NCI-H226 (cell line): ENCODE results near the gene AGBL3.
A peak's percentile ranks its signal among the peaks of the same experiment; 100 is the strongest.

Experiments
- DNase-seq: peaks from one replicate; pipeline ENCODE4 v3.0.0-alpha.2; 2015

Gene AGBL3

DNA sequence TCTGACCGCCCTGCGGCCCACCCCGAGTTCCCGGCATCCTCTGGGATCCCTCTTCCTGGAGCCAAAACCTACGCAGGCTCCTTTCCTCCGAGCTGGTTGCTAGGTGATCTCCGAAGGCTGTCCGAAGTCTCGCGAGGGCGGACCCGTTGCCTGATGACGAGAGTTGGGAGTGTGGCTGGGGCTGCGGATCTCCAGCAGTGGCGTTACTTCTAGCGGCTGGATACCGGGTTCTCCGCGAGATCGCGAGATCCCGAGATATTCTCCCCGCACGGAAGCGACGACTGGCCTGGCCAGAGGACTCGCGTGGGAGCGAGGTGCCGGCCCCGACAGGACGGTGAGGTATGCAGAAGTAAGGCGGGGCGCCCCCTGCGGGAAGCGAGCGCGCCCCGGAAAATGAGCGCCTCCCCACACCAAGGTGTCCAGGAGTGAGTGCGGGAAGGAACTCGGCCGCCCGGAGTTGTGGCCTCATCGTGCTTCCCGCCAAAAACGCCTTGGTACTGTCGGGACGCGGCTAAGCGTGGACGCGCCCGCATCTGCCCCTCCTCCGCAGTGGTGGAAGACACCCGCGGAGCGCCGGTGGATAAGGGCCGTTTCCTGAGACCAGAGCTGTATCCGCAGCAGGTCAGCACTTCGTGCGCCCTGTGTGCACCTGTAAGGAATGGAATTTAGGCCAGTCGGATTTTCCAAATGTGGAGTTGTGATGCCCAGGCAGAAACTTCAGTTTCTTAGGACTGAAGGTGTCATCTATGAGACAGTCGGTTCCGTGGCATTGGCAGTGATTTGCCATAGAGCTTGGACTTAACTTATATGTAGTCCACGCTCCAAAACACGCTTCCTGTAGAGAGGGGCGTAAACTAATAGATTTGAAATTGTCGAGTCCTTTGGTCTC is at the start of gene AGBL3:
AGBL3 (plus strand) TSS at position 146 of the 889 bp plus-strand sequence. CDS start 1,426 bp downstream, outside the sequence.
- DNase-seq, result peak; percentile 84

DNA sequence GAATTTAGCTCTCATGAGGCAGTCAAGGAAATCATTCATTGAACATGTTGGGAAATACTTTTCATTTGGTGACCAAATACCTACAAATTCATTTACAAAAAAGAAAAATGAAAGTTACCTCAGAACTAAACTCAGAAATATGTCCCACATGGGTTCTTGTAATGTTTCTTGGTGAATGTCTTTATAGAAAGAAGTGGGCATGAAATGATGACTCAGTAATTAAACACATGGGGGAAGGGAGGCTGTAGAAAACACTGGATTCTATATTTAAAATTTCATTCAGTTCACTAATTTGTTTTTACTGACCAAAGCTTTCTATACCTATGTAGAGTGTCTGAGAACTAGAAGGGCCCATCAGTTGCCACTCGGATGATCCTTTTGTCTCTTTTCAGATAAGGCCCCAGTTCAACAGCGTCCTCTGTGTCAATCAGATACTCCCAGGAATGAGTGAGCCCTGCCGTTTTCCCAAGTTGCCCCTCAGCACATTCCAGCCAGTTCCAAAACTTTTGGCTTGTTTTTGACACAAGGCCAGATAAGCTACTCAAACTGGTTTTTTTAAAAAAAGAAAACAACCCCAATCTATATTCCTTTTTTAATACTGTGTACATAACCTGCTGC is 49.3 kb upstream of the AGBL3 start:
- no peak for DNase-seq

DNA sequence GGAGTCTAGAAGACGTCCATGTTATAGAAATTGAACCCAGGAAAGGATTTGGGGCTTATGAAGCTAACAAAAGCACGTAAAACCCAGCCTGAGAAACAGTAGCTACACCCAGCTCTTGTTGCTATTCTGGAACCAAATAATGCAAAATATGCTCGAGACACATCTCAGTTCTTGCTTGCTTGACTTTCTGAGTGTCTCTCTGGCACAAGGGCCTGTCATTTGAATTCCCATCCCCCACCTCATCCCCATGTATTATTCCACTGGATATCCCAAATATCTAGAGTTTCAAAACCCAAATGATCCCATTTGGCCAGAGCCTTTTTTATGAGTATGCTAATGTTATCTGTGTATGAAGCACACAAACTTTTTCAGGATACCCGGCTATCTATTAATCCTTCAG is 48.2 kb upstream of the AGBL3 start:
- DNase-seq, result no peak

DNA sequence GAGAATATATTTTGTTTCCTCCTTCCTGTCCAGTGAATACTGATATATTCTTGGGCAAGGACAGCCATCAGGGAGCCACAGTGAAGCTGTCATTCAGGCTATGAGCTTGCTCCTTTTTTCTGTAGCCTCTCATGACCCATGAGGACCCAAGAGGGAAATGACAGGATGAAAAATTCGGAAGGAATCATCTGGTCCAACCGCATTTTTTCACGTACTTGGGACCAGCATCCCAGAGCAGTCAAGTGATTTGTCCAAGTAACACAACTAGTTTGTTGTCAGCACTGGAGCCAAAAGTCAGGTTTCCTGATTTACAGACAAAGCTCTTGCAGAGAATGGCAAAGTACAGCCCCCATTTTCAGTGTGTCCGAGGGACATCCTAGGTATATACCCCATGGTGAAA is 47.2 kb upstream of the AGBL3 start:
- DNase-seq, result no peak

DNA sequence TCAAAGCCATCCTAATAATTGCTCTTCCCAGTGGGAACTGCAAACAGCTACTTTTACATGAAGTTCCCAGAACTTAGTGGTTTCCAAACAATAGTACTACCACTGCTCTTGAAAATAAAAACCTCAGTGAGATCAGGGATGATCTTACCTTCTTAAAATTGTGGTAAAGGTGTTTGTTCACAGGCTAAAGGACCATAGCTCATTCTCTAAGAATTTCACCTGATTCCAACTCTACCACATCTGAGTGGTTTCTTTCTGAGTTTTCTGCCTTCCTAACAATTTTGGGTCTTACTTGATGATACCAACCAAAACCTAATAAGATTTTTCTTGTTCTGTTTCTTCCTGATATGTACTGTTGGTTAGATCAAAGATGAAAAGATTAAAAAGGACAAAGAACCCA is 45.6 kb upstream of the AGBL3 start:
- DNase-seq, result no peak

DNA sequence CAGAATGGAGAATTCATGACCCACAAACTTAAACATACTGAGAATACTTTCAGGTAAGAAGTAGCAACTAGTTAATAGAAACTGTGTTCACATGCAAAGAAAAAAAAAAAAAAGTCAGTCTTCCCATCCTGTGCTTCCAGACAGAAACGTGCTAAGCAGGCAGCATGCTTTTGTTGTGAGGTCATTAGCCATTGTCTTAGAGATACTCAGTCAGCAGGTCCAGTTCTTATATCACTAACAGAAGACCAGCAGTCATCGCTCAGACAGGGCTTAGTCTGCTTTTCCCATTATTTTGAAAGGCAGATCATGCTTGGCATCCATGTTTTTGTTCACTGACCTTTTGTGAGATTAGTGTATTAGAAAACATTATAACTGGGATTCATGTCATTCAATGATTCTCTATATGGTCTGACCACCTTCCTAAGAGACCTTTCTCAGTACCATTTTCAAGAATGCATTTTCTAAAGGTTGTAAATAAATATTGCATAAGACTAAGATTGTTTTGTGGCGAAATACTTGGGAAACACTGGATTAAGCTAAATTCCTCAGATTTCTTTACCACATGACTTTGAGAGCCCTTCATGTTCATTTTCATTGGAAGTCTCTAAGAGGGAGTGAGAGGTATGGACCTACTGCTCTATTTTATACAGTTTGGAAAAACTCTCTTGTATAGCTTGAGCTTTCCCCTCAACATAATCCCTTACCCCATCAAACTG is 45.0 kb upstream of the AGBL3 start:
- DNase-seq, result peak; percentile 65

DNA sequence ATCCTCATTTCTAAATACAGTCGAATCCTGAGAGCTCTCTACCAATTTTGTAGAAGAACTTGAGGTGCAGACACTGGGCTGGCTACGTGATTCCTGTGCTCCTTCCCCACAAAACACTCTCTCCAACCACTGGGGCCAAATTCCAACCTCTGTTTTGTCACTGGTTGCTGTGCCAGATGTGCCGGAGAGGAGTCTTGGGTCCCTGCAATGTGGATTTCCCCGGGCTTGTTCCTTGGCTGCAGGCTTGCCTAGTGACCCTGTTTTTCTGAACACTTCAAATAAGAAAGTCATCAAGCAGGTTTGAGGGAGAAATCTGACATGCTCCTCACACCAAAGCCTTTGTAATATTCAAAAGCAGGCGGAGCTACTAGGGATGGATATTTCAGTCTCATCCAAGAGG is 44.4 kb upstream of the AGBL3 start:
- DNase-seq, result no peak

DNA sequence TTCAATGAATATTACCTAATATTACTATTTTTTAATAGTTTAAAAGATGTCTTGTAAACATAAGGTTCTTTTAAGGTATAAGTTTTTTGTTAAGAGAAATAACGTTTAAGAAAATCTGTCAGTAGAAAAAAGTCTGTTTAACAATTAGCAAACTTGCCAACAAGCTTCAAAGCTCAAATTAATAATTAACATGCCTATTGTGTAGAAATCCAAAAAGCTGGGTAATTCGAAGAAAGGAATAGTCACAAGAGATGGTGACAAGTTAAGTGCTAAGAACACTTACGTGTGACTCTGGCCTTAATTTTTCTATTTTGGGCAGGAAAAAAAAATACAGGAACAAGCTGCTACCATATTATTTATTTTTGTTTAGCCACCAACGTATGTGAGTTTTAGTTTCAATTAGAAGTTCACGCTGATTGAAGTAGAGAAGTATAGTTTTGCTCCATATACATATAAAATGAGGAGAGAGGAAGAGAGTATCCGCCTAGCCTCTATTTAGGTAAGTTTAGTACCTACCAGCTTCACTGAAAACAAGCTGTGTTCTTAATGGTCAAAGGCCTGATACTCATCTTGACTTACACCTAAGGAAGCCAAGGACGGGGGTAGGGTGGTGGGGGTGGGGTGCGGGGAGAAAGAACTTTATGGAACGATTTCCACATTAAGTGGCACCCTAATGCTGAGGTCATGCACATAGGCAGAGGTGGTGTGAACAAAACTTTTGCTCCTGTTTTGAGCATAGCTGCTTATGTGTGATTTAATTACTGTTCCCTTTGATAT is 43.4 kb upstream of the AGBL3 start:
- no peak for DNase-seq

DNA sequence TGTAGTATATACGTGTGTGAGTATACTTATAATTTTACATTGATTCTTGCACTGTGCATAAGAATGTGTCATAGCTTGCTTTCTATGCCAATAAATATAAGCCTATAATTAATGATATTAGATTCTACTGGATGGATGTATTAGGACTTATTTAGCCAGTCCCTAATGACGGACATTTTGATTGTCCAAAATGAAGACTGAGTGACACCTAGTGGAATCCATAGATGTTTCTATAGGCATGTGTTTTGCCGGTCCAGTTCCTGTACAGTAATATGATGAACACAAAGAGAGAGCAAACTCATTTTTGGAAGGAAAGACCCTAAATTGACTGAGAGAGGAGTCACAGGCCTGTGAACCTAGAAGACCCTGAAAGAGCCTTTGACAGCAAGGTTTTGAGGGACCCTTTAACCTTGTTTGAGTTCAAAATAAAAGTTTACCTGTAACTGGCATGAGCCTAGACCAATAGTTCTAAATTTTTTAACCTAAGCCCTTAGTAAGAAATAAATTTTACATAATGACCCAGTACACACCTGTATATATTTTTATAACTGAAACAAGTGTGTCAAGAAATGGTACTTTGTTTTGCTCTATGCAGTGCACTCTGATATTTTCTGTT is 42.4 kb upstream of the AGBL3 start:
- DNase-seq, result no peak

DNA sequence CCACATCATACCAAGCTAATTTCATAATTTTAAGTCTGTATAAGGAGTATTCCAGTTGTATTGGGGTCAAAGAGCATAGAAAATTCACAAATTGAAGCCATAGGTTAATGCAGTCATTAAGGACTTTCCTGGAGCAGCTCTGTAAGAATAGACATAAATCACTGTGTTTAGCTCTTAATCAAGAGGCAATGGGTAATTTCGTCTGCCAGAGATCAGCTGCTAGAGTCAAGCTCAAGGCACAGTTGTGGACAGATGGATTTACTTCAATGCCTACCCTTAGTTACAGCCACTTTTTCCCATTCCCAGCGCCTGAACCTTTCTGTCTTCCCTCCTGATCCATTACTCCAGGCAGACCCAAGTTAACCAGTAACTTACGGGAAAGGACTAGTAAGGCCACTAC is 40.6 kb upstream of the AGBL3 start:
- no peak for DNase-seq

DNA sequence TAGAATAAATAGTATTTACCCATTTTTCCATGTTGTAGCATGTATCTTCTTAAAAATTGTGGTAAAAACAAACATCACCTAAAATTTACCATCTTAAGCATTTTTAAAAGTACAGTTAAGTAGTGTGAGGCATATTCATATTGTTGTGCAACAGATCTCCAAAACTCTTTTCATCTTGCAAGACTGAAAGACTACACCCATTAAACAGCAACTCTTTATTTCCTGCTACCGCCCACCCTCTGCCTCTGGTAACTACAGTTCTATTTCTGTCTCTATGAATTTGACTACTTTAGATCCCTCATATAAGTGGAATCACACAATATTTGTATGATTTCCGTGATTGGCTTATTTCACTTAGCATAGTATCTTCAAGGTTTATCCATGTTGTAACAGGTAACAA is 40.0 kb upstream of the AGBL3 start:
- DNase-seq, result no peak

DNA sequence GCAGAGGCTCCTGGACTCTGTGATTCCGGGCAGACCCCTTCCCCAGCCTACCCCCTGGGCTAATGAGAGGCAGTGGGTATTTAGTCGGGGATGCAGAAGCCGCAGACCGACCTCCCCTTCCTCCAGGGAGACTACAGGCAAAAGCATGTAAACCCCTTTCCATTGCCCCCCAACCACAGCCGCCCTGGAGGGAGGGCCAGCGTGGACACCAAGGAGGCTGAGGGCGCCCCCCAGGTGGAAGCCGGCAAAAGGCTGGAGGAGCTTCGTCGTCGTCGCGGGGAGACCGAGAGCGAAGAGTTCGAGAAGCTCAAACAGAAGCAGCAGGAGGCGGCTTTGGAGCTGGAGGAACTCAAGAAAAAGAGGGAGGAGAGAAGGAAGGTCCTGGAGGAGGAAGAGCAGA is 39.0 kb upstream of the AGBL3 start:
- DNase-seq, result no peak

DNA sequence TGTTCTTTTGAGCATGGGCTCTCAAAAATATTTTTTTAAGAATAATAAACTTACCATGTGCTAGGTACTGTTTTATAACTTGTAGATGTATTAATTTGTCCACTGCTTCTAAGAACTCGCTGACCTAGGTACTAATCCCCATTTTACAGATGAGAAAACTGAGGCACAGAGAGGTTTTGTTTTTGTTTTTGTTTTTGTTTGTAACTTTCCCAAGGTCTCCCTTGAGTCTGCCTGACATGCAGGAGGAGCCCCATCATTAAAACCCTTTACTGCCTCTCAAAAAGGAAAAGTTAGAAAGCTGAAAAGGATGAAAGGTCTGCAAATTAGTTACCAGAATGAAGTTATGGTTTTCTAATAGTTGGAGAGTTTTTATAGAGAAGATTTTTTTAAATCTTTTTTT is 38.5 kb upstream of the AGBL3 start:
- DNase-seq, result no peak

DNA sequence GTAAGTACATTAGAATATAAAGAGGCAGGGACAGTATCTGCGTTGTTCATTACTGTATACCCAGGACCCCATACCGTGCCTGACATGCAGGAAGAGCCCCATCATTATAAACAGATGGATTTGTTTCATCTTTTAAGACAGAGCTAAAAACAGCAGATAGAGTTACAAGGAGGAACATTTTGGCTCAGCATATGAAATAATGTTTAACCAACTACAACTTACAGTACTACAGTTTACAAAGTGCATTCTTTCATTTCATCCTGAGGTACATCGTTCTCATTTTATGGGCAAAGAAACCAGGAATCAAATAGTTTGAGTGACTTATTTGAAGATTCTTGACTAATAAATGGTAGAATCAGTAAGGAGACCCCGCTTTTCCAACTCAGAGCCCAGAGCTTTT is 38.1 kb upstream of the AGBL3 start:
- DNase-seq, result no peak

DNA sequence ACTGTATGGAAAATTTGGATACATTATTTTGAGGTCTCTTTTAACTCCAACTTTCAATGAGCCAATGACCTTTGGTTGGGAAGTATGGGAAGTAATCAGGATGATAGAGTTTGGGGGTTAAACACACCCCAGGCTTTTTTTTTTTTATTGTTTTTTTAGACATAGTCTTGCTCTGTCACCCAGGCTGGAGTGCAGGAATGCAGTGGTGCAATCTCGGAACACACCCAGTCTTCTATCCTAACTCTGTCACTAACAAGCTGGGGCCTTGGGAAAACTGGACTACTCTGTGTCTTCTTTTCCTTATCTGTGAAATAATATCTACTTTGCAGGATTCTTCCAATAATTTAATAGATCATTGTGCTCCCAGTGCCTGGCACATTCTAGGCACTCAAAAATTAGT is 37.6 kb upstream of the AGBL3 start:
- DNase-seq, result no peak

DNA sequence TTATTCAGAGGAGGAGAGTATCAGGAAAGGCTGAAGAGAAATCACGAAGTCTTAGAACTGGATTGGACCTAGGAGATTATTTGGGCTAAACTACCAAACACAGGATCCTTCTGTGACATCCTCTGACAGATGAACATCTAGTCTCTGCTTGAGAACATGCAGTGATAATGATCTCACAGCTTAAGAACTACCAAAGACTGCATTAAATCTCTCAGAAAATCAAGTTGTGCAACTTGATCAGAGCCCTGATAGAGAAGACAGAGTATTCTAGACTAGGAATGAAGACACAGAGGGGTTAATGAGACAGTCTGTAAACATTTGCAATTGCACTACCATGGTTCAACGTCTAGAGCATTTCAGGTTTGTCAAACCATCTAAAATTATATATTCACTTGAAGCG is 37.1 kb upstream of the AGBL3 start:
- DNase-seq, result no peak

DNA sequence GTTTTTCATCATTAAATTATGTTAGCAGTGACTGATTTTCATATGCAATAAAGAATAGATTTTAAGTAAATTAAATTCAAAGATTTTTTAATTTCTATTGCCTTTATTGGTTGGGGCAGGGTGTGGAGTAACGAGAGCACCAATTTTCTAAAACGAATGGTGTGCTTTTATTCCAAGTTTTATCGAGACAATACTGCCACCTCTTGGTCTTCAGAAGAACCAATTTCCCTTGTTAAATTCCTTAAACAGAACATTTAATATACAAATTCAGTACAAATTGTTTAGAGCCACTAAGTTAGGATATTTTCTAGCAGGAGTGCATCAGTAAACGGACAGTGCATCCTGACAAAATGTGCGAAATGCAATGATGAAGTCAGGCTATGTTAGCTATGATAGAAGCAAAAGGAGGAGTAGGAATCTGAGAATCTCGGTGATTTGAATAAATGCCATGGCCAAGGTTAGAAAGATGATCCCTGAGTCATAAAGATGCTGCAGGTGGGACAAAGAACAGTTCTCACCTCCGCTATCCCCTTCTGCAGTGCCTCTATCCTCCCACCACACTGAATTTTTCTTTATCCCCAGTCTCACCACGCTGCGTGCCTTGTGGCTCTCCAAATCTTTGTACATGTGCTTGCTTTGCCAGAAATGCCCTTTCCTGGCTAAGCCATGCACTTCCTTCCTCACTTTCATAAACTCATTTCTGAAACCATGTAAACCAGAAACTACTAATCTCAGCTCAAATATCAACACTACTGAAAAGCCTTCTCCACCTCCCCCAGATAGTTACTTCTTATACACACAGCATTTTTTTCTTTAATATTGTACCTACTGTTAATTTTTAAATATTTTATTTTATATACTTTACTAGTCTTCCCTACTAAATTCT is 31.9 kb upstream of the AGBL3 start:
- no peak for DNase-seq

DNA sequence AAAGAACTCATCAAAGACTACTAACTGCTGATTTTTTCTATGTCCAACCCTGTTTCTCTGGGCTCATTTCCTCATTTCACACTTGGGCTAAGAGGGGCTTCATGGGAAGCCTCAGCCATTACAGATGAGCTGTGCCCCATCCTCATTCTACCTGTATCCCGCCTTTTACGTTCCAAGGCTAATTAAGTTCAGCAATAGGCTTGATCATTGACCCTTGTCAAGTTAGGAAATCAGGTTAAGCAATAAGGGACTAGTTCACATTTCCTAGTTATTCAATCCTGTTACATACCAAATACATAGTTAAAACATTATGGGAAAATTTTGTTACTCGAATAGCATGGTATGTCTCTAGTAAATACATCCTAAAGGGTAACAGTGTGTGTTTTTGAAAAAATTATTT is 29.3 kb upstream of the AGBL3 start:
- no peak for DNase-seq

DNA sequence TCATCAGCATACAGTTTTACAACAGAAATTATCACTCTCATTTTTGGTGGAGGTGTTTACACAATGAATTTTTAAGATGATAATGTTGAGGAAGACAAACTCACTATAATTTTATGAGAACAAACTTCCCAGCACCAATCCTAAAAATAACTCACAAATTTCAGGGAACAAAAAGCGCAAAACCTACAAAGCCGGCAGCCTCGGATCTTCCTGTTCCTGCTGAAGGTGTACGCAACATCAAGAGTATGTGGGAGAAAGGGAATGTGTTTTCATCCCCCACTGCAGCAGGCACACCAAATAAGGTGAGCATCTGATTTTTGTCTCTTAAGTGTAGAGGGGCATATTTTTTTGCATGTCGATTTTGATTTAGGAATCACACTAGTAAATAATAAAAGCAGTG is 26.5 kb upstream of the AGBL3 start:
- no peak for DNase-seq

DNA sequence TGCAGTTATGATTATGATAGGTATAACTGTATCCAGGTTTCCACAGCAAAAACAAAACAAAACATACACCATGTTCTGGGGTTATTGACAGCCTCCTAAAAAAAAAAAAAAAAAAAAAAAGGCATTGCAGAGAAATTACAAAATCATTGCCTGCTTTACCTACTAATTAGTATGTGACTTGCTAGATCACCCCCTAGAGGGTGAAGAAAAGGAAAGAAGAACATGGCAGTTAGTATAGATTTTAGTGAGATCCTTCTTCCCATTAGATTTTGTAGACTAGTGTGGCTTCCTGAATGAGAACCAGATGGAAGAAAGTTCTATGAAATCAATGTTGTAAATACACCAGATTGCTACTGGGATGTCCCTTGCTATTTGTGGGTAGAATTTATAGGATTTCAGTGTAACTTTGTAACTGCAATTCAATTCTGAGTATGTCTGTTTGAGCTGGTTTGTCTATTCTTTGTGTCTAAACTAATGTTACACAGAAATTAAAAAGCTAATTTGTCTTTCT is 24.0 kb upstream of the AGBL3 start:
- no peak for DNase-seq

DNA sequence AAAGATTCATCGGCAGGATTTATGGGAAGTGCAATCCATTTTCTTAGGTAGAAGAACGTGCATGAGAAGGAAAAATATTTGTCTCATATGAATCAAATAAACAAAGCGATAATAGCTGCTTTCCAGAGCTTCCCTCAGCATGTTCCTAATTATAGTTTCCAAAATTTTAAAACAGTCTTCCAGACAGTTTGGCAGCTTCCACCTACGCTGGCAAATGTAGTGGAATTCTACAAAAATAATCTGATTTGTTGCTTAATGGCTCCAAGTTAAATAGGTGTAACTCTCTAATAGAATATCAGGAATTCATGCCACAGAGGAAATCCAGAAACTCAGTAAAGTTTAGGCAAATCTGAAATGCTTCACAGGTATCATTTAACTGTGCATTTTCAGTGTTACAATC is 23.3 kb upstream of the AGBL3 start:
- no peak for DNase-seq
